HG03457 (cell line): ENCODE data around the gene ZNF777.
"Not testable (repeated sequence)": the region's sequence is repeated elsewhere in the genome, so short reads cannot be mapped to it uniquely, and the experiment has no call there.

Experiments
- ATAC-seq: cut with Tn5 transposase; IDR thresholded peaks from one replicate; pipeline ENCODE4 v1.9.1; 2021; ENCODE audit warnings: moderate number of reproducible peaks; ENCODE audit not compliant: unreplicated experiment

Gene ZNF777

DNA sequence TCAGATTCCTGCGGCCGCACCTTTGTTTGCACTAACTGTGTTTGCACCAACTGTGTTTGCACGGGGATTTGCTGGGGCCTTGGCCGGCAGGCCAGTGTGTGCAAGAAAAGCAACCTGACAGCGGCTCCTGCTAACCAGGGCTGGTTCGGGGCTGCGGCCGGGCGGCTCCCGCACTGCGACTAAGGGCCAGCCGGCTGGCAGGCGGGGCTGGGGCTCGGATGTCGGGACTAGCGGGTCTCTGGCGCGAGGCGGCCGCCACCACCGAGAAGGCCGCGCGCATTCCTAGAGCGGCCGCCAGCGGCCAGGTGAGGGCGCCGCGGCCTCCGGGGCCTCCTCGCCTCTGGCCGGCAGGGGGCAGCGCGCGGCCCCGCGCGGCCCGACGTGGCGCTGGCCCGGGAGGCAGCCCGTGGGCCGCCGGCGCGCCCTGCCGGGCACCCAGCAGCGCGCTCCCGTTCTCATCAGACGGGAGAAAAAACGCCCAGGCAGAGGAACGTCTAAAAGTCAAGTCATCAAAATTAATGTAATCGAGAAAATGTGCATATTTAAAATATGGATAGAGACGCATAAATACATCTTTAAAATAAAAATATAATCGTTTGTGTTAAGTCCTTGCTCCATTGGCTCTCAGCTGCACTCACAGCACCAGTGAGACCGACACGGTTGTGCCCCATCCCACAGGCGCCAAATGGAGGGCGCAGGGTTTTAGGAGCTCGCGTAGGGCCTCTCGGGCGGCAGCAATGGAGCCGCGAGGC lies 38.5 kb downstream of the ZNF777 start:
- ATAC-seq, result peak; percentile 93

DNA sequence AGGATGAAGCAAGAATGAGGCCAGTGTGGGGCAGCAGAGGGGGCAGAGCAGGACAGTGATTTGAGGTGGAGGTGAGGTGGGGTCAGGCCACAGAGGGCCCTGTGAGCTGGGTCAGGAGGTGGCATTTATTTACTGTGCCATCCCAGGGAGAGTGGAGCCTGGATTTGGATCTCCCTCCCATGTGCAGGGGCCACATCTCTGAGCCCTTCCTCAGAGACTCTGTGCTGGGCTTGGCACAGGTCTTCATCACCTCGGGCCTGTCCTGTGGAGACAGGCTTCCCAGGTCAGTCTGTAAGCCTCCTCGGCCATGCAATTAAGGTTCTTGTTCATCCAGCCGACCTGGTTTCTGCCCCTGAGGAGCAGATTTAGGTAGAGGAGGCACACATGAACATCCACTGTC lies 40.9 kb downstream of the ZNF777 start:
- ATAC-seq, result no peak

DNA sequence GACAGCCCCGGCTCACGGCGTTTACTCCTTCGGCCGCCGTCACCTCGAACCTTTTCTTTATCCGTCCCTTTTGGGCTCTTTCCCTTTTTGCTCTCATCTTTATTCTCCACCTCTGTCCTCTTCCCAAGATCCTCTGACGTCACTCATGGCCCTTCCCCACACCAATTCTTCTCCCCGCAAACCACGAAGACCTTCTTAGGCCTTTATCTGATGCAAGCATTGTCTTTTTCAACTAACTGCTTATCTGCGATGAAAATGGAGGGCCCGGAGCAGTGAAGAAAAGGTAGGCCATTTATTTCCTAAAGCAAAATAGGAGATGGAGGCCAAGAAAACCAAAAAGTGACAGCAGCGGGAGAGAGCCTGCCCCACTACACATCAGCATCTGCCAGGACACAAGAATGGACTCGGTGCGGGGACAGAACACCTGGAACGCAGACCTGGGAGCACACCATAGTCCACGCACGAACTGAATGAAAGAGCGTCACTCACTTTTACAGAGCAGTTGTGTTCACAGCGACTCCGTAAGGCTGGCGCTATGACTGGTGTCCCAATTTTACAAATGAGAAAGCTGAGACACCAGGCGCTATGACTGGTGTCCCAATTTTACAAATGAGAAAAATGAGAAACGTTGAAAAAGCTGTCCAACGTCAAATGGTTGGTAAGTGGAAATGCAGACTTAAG lies 45.3 kb downstream of the ZNF777 start:
- no peak for ATAC-seq

DNA sequence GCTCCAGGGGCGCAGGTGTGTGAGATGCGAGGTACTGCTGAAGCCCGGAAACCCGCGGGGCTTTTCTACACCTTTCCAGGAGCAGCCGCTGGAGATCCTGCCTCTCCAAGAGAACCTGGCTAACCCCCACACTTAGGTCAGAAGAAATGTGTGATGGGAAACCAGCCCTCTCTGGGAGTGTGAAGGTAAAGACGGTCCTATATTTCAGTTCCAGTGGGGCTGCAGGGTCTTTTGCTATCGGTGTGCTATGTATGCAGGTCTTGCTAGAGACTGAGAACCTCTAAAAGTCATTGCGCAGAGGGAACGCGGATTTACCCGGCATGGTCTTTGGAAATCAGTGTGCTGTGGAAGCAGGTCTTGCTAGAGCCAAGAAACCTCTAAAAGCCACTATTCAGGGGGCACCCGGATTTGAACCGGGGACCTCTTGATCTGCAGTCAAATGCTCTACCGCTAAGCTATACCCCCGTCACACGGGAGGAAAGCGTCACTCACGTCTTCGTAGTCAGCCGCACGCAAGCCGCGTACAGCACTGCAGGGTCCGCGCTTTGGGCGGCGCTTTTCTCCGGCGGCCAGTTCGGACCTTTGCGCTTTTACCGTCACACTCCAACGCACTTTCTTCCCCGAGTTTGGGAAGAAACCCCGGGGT lies 46.0 kb downstream of the ZNF777 start:
- ATAC-seq, result no peak

DNA sequence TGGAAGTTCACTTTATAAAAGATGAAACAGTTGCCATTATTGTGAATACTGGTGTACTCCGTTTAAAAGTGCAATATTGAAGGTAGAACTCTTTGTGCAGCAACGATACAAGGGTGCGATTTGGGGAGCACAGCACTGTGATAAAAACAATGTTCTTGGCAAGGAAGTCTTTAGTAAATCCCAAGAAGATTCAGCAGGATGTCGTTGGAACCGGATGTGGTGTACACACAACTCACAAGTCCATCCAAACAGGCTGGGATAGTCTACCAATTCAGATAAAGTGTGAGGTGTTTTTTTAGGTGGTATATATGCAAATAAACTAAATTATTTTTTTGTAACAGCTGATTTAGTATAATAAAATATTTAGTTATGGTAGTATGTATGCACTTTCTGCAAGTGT lies 46.7 kb downstream of the ZNF777 start:
- ATAC-seq, result no peak

DNA sequence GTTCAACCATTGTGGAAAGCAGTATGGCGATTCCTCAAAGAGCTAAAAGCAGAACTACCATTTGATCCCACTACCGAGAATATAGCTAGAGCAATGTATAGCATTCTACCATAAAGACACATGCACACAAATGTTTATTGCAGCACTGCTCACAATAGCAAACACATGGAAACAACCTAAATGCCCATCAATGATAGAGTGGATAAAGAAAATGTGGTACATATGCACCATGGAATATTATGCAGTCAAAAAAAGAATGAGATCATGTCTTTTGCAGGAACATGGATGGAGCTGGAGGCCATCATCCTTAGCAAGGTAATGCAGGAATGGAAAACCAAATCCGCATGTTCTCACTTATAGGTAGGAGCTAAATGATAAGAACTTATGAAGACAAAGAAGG lies 47.8 kb downstream of the ZNF777 start:
- ATAC-seq, result not testable (repeated sequence)

DNA sequence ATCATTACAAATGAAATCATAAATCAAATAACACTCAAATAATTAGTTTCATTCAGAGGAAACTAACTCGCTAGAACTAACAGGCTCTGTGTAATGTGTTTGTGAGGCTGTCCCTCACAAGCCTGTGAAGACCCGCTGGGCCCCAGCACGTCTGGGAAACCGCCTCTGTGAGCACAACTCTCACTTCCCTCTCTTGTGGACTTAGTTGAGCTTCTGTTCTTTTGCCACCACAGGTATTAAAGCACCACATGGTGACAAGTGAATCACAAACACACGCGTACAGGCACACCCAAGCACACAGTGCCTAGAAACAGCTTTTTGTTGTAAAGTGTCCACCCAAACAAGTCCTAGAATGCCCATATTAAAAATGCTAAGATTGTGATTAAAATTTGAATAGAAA lies 51.0 kb downstream of the ZNF777 start:
- ATAC-seq, result no peak

DNA sequence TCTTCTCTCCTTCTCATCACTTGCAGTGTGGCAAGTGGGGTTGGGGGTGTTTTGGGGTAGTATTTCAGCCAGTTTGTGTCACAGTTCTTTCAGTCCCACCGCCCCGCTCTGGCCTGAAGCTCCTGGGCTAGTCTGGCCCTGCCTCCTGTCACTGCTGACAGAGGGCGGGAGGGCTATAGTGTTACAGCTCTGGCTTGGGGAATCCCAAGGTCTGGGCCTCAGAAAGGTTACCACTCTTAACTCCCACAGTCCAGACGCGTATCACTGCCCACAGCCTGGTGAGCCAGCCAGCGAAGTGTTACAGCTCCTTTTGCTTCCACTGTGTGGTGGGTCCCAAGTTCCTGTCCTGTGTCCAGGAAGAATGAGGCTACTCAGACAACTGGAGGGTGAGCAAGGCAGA lies 56.0 kb downstream of the ZNF777 start:
- no peak for ATAC-seq

DNA sequence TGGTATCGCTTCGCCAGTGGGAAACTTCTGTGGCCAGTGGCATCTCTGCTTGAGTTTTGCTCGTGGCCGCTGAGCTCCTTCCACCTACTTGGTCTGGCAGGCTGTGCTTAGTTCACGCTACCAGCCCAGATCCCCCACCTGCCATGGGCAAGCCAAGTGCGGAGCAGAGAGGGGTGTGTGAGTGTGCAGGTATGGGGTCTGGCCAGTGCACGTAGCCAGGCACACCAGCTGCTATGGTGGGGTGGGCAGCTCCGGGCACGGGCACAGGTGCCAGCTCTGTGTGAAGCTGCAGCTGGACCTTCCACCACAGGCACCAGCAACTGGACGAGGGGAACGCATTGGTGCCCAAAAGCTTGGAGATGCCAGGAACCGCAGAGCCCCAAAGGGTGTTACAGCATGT lies 56.5 kb downstream of the ZNF777 start:
- no peak for ATAC-seq

DNA sequence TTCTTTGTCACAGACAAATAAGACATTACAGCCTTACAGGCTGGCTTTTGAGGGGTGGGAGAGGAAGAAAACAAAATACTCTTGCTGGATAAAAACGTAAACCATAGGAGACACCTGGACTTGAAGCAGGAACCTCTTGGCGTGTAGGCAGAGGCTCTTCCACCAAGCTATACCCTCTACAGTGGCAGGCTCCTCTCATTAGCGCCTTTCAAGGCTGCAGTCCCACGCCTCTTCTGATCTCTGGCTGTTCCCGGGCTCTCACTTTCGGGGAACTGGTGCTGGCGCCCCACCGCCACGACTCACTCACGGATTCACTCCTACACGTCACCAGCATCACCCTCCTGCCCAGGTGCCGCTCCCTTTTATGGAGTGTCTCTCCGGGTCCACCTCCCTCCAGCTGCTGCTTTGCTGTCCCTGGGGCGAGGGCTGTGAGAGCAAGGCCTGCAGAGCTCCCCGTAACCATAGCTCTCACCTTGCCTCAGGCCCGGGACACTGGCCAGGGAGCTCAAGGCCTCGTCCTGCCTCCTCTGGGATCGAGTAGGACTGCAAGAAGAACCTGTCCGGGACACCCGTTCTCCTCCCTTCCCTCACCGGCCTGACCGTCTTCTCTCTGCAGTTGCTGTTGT lies 62.6 kb downstream of the ZNF777 start:
- no peak for ATAC-seq

DNA sequence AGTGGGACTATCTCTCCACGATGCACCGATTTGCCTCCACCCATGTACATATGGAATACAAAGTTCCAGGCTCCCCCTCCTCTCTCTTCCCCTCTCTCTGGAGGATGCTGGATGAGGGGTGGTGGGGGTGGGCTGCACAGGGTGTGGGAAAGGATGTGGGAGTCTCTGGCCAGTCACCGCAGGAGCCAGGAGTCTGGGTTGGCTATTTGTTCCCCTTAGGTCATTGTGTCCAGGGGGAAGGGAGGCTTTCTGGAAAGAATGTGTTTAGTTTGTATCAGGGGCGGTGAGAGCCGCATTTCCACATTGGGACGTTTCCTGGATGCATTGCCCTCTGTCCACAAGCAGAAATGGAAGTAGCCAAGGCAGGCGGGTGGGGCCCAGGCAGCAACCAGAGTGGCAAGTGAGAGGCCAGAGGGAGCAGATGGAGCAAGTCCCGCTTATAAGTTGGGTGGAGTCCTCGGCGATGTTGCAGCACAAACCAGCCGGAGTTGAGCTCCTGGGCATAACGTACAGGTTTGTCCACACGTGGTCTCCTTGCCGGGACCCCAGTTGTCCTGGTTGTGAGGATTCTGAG lies 63.3 kb downstream of the ZNF777 start:
- no peak for ATAC-seq

DNA sequence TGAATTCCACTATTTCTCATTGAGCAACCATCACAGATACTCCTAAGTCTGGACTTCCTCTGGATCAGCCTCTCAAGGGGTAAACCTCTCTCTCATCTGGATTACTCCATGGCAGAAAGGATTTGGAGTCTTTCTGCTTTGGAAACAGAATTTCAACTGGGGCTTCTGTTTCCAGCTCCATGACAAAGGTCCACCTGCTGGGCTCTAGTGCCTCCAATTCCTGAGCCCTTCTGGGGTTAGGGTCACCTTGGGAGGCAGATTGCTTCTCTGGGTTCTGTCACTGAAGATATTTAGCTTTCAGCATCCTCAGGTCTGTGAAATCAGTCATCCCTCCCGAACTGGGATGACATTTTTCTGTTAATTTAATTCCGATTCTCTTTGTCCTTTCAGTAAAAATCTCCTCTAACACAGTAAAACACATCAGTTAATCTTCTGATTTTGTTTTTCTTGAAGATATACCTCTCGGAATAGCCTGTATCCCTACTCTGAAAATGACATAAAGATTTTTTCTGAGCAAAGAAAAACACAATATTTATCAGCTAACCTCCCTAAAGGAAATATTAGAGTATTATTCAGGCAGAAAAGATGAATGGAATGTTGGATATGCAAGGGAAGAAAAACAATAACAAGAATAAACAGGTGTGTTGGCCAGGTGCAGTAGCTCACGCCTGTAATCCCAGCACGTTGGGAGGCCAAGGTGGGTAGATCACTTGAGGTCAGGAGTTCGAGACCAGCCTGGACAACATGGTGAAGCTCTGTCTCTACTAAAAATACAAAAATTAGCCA lies 72.1 kb downstream of the ZNF777 start:
- not testable (repeated sequence) for ATAC-seq

DNA sequence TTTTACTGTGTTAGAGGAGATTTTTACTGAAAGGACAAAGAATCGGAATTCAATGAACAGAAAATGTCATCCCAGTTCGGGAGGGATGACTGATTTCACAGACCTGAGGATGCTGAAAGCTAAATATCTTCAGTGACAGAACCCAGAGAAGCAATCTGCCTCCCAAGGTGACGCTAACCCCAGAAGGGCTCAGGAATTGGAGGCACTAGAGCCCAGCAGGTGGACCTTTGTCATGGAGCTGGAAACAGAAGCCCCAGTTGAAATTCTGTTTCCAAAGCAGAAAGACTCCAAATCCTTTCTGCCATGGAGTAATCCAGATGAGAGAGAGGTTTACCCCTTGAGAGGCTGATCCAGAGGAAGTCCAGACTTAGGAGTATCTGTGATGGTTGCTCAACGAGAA lies 74.3 kb downstream of the ZNF777 start:
- ATAC-seq, result not testable (repeated sequence)

DNA sequence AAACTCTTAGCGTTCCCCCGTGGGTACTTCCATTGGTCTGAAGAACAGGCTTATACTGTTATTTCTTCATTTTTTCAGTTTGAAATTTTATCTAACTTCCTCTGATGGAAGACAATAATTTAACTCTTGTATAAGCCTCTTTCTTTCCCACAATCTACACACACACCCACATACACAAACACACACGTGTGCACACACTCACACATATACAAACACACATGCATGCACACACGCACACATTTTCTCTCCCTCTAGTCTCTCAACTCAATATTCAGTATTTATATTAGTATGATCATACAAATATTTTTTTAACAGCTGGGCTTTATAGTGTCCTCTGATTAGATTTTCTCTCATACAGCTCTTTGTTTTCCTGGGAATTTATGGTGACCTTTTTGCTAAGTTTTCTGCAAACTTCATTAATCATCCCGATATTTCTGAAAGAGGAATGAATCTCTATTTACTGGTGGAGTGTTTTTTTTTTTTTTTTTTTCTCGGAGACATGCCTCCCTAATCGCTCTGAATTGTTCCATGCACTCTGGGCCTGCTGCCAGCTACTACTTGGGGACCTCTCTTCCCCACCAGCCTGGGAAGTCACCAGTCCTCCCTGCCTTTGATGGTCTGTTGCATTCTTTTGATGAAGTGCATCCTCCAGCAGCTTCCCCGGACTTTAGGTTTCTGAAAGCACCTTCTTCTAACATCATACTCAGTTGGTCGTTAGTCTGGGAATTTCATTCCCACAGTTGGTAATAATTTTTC lies 75.5 kb downstream of the ZNF777 start:
- no peak for ATAC-seq
